Ishikawa (cell line): ENCODE measurements around the gene FANCE.

Source experiments
- MAX ChIP-seq: IDR thresholded peaks from 2 replicates; pipeline ENCODE4 v1.6.1; 2012
- REST ChIP-seq: IDR thresholded peaks from 2 replicates; pipeline ENCODE4 v1.6.1; 2012; ENCODE audit warnings: low read depth, mild to moderate bottlenecking

DNA sequence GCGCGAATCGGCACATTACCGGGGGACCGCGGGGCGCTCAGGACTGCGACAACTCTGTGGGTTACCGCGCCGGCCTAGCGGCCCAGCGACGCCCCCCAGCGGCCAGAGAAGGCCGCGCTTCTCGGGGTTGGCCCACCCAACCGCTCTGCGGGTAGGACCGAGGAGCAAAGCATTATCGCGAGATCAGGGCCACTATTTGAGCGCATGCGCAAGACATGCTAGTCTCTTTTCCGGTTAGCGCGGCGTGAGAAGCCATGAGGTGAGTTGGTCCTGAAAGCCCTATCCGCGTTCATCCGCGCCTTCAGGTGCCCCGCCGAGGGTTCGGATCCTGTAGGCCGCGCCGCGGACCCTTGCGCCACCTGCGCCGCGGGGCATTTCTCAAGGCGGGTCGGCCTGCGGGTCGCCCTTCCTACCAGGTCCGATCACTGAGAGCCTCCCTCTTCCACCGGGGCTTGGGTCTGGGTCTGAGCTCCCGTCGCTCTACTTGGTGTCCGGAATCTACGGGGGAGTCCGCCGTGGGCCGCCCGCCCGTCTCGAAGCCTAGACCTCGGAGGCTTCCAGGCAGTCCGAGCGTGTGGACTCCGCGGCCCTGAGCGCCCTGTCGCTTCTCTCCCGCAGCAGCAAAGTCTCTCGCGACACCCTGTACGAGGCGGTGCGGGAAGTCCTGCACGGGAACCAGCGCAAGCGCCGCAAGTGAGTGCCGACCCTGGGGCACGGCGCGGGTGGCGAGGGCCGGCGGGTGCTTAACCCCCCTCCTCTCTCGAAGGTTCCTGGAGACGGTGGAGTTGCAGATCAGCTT, 16.2 kb downstream of the FANCE start, which contains the start of gene RPL10A:
- TF ChIP-seq REST (peak; percentile 43; the same call in 1 of the 2 replicates), MAX (peak; percentile 97)
